Peyer's patch (tissue), 4 donors: ENCODE results near the gene LIN9.
A peak's percentile ranks its signal among the peaks of the same experiment; 100 is the strongest.

Source experiments
- POLR2A ChIP-seq, 2 donors: fragments of 450-650 bp; IDR thresholded peaks; one replicate each; pipeline ENCODE4 v1.5.1; 2017; ENCODE audit warnings: antibody characterized with exemption in 2 of 2, mild to moderate bottlenecking in 2 of 2, moderate library complexity in 2 of 2
- TF ChIP-seq, protein P1 (sequence below), 6 experiments: fragments of 450-650 bp in 4 of 6; fragments of 200-600 bp in 2 of 6; sonication (generic) in 1 of 6; IDR thresholded peaks; one replicate each; pipeline ENCODE4 v1.5.1; 2017 to 2019; ENCODE audit warnings: antibody characterized with exemption in 6 of 6, mild to moderate bottlenecking in 3 of 6, moderate library complexity in 1 of 6

GRCh38 chr1:226181996-226182714 lies 126.8 kb downstream of the LIN9 start:
- TF ChIP-seq, protein P1, sequence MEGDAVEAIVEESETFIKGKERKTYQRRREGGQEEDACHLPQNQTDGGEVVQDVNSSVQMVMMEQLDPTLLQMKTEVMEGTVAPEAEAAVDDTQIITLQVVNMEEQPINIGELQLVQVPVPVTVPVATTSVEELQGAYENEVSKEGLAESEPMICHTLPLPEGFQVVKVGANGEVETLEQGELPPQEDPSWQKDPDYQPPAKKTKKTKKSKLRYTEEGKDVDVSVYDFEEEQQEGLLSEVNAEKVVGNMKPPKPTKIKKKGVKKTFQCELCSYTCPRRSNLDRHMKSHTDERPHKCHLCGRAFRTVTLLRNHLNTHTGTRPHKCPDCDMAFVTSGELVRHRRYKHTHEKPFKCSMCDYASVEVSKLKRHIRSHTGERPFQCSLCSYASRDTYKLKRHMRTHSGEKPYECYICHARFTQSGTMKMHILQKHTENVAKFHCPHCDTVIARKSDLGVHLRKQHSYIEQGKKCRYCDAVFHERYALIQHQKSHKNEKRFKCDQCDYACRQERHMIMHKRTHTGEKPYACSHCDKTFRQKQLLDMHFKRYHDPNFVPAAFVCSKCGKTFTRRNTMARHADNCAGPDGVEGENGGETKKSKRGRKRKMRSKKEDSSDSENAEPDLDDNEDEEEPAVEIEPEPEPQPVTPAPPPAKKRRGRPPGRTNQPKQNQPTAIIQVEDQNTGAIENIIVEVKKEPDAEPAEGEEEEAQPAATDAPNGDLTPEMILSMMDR (IDR thresholded peaks at IDR 0.05), result peak in 3 of 6 experiments; percentile 14 to 34 (median 21)
- TF ChIP-seq POLR2A (IDR thresholded peaks at IDR 0.05), result no peak
